ENCODE results near the gene RPRD1B. TPM values are rescaled to one million over a fixed set of nuclear protein-coding genes. Genes with fewer than 3 reads are reported as not detected.

The RPRD1B gene
- total RNA-seq, 1 experiment from 2014 or later: 43.6 TPM

DNA sequence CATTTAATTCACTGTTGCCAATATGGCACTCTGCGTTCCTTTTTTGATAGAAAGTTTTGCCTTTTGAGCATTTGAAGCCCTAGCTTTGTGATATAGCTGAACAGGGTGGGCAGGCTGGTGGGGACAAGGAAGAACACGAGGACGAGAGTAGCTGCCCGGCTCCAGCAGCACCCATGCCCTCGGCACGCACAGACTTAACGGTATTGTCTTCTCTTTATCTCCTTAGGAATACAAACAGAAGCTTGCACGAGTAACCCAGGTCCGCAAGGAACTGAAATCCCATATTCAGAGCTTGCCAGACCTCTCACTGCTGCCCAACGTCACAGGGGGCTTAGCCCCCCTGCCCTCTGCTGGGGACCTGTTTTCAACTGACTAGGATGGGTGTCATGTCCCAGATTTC lies 56.0 kb downstream of the RPRD1B start:
- no peaks in the 10 kb centered on the region for H3K9me2 ChIP-seq (replicated peaks; ENCODE audit: low read length)
- intact Hi-C loops (cut with micrococcal nuclease): no loop called here
- CTCF ChIA-PET: no interaction called here
- no peak overlapping the region for H2AFZ ChIP-seq (ENCODE audit: low read length)
- peaks cover 70% of the 10 kb centered on the region for H3K36me3 ChIP-seq (ENCODE audit: low read depth, low read length)
- no peak overlapping the region for H3K27ac ChIP-seq (ENCODE audit: low read length)
- H3F3A ChIP-seq (ENCODE audit: low read length, unreplicated experiment): no peaks in the 10 kb centered on the region
- no peaks in the 10 kb centered on the region for H3K79me2 ChIP-seq (ENCODE audit: low read length)
- no peaks in the 10 kb centered on the region for H3K27me3 ChIP-seq (ENCODE audit: low read length)
- no peak for DNase-seq
- TF ChIP-seq, protein P1, sequence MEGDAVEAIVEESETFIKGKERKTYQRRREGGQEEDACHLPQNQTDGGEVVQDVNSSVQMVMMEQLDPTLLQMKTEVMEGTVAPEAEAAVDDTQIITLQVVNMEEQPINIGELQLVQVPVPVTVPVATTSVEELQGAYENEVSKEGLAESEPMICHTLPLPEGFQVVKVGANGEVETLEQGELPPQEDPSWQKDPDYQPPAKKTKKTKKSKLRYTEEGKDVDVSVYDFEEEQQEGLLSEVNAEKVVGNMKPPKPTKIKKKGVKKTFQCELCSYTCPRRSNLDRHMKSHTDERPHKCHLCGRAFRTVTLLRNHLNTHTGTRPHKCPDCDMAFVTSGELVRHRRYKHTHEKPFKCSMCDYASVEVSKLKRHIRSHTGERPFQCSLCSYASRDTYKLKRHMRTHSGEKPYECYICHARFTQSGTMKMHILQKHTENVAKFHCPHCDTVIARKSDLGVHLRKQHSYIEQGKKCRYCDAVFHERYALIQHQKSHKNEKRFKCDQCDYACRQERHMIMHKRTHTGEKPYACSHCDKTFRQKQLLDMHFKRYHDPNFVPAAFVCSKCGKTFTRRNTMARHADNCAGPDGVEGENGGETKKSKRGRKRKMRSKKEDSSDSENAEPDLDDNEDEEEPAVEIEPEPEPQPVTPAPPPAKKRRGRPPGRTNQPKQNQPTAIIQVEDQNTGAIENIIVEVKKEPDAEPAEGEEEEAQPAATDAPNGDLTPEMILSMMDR (conservative IDR thresholded peaks at IDR 0.05; ENCODE audit: low read depth, low read length): no peak
- TF ChIP-seq EZH2 (IDR thresholded peaks at IDR 0.05; ENCODE audit: low read length, unreplicated experiment) (no peak), EZH2phosphoT487 (IDR thresholded peaks at IDR 0.05; ENCODE audit: borderline replicate concordance, low read length) (no peak)
- H3K9me3 ChIP-seq (ENCODE audit: low read length): no peaks in the 10 kb centered on the region
- no peaks in the 10 kb centered on the region for H4K20me1 ChIP-seq (ENCODE audit: low read length)
- no peak overlapping the region for H3K9ac ChIP-seq (ENCODE audit: low read length)
- peaks cover 11% of the 10 kb centered on the region for H3K4me1 ChIP-seq (ENCODE audit: insufficient read depth, low read length)
- ATAC-seq: no peak
- POLR2A ChIA-PET (ENCODE audit: unreplicated experiment): no interaction called here
- no peak overlapping the region for H3K4me3 ChIP-seq (ENCODE audit: low read length)
- BruUV-seq (replicated peaks): no TSS peak
- no peak overlapping the region for H3K4me2 ChIP-seq (ENCODE audit: low read length)

GRCh38 chr20:38090061-38090460 lies 56.5 kb downstream of the RPRD1B start:
- intact Hi-C loops (cut with micrococcal nuclease): no loop called here
- CTCF ChIA-PET: no interaction called here

More at GRCh38 chr20:38090061-38090460, 56.5 kb downstream of the RPRD1B start:
- Histone ChIP-seq H3F3A (ENCODE audit: low read length, unreplicated experiment) (no peaks in the 10 kb centered on the region), H3K9me2 (replicated peaks; ENCODE audit: low read length) (no peaks in the 10 kb centered on the region), H3K36me3 (ENCODE audit: low read depth, low read length) (peaks cover 67% of the 10 kb centered on the region), H3K4me2 (ENCODE audit: low read length) (no peak overlapping the region), H3K27me3 (ENCODE audit: low read length) (no peaks in the 10 kb centered on the region), H4K20me1 (ENCODE audit: low read length) (no peaks in the 10 kb centered on the region), H3K4me3 (ENCODE audit: low read length) (no peak overlapping the region), H3K4me1 (ENCODE audit: insufficient read depth, low read length) (peaks cover 15% of the 10 kb centered on the region), H3K9ac (ENCODE audit: low read length) (no peak overlapping the region), H2AFZ (ENCODE audit: low read length) (no peak overlapping the region), H3K79me2 (ENCODE audit: low read length) (no peaks in the 10 kb centered on the region), H3K27ac (ENCODE audit: low read length) (no peak overlapping the region), H3K9me3 (ENCODE audit: low read length) (no peaks in the 10 kb centered on the region)
- TF ChIP-seq EZH2phosphoT487 (IDR thresholded peaks at IDR 0.05; ENCODE audit: borderline replicate concordance, low read length): no peak
- TF ChIP-seq EZH2 (IDR thresholded peaks at IDR 0.05; ENCODE audit: low read length, unreplicated experiment): no peak
- TF ChIP-seq, protein P1 (conservative IDR thresholded peaks at IDR 0.05; ENCODE audit: low read depth, low read length): no peak
- no peak for ATAC-seq
- no peak for DNase-seq
- no TSS peak for BruUV-seq (replicated peaks)
- POLR2A ChIA-PET (ENCODE audit: unreplicated experiment): no interaction called here
